GM12878 (cell line): Measurements from ENCODE around the gene MGMT.

Source experiments
- CREM ChIP-seq: IDR thresholded peaks from 2 replicates; pipeline ENCODE4 v1.6.1; 2014; ENCODE audit warnings: antibody characterized with exemption, low read depth
- PRDM15 ChIP-seq: fragments of 450-650 bp; formaldehyde crosslinking; IDR thresholded peaks from 2 replicates; pipeline ENCODE4 v1.4.0; 2020; ENCODE audit warnings: mild to moderate bottlenecking, moderate library complexity
- REST ChIP-seq: IDR thresholded peaks from 2 replicates; pipeline ENCODE4 v1.6.1; 2012; ENCODE audit warnings: mild to moderate bottlenecking, low read depth, low read length

GRCh38 chr10:129778571-129778970 is 311.5 kb downstream of the MGMT start:
- no peak for TF ChIP-seq REST
- no peak for TF ChIP-seq PRDM15 (CRISPR knock-in tag)
- no peak for TF ChIP-seq CREM
